ENCODE results near the gene PTPRT.

- TF ChIP-seq MAX (IDR thresholded peaks at IDR 0.05) = no peak
- TF ChIP-seq EP300 (IDR thresholded peaks at IDR 0.05; ENCODE audit: borderline replicate concordance) = no peak
- no peak for TF ChIP-seq CREB1 (IDR thresholded peaks at IDR 0.05; ENCODE audit: low read depth)
- no peak for TF ChIP-seq YY1 (IDR thresholded peaks at IDR 0.05; ENCODE audit: low read depth)
- no peak for TF ChIP-seq TAF1 (IDR thresholded peaks at IDR 0.05; ENCODE audit: low read depth)
- TF ChIP-seq REST (IDR thresholded peaks at IDR 0.05; ENCODE audit: low read depth) = no peak
Measured at GRCh38 chr20:42402455-42402854, 787.3 kb downstream of the PTPRT start.

Data from Ishikawa (cell line).